GM18861 (cell line): ENCODE results near the gene MXRA7.
"Not testable (repeated sequence)": the region's sequence is repeated elsewhere in the genome, so short reads cannot be mapped to it uniquely, and the experiment has no call there.

Experiments used
- ATAC-seq: cut with Tn5 transposase; IDR thresholded peaks from one replicate; pipeline ENCODE4 v1.9.1; 2021; ENCODE audit not compliant: unreplicated experiment

The MXRA7 gene

GRCh38 chr17:76710863-76711611 is at the start of gene MXRA7:
TSS of gene MXRA7 (minus strand) at chr17:76710965. CDS start at chr17:76710946, 19 bp downstream.
- ATAC-seq: no peak

DNA sequence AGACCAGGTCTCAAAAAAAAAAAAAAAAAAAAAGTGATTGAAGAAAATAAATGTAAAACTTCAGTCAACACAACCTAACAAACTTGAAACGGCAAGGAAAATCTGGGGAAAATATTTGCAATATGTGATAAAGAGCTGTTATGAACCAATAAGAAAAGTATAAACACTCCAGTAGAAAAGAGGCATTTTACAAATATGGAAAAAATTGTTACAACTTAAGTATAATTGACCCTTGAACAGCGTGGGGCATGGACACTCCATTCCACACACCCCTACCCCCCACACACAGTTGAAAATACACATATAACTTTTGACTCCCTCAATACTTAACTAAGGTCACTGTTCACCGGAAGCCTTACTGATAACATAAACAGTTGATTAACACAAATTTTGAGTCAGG is 47.8 kb upstream of the MXRA7 start:
- ATAC-seq: no peak

GRCh38 chr17:76757256-76757655 is 46.5 kb upstream of the MXRA7 start:
- ATAC-seq: no peak

- ATAC-seq: no peak
Measured at GRCh38 chr17:76755285-76755684, 44.5 kb upstream of the MXRA7 start.

GRCh38 chr17:76753061-76753961 is 42.5 kb upstream of the MXRA7 start:
- ATAC-seq: no peak

GRCh38 chr17:76752006-76752405 is 41.2 kb upstream of the MXRA7 start:
- ATAC-seq: no peak

DNA sequence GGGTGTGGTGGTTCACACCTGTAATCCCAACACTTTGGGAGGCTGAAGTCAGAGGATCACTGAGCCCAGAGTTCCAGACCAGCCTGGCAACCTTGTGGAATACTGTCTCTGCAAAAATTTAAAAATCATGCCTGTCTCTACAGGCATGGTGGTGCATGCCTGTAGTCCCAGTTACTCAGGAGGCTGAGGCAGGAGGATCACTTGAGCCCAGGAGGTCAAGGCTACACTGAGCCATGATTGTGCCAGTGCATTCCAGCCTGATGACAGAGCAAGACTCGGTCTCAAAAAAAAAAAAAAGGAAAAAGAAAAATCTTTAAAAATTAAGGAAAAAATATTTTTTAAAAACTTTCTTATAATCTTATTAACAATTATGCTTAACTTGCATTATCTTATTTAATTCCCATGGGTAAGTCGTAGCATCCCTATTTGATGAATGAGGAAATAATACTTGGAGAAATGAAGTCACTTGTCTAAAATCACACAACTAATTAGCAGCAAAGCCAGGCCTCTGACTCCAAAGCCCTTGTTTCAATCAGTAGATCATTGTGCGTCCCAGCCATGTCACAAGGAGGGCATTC is 40.7 kb upstream of the MXRA7 start:
- no peak for ATAC-seq

DNA sequence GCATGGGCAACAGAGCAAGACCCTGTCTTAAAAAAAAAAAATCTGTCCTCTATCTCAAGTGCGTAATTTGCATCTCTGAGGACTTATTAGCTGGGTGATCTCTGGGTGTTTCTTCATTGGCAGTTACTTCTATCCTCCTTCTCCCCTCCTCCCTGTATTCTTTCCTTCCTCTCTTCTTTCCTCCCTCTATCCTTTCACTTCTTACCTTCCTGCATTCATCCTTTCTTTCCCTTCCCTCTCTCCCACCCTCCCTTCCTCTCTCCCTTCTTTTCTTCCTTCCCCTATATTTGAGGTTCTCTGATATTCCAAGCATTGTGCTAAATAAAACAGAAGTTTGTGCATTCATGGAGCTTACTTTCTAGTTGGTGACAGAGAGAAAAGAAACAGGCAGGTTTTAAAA is 37.9 kb upstream of the MXRA7 start:
- ATAC-seq: no peak

DNA sequence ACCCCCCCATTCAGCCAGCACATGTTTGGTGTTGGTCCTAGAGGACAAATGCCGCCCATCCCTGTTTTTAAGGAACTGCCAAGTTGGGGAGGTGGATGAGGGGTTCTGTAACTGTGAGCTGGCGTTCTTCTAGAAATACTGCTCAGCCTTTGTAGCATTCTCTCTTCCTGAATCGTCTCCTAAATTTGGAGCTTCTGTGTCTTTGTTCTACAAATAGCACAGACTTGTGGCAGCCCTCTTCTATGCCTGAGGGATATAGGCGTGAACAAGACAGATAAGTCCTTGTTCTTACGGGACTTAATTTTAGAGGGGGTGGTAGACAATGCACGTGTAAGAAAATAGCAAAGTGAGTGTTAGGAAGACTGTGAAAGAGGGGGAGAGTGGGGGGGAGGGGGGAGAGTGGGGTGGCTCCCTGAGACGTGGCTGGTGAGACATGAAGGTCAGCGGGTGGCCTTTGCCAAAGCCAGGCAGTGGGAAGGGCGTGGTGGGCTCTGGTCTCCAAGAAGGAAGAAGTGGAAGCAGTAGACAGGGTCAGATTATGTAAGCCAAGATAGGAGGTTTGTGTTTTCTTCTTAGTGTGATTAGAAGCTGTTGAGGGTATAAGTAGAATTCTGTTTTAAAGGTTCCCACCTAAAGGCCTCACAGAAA is 37.1 kb upstream of the MXRA7 start:
- ATAC-seq: no peak

GRCh38 chr17:76745785-76746184 is 35.0 kb upstream of the MXRA7 start:
- not testable (repeated sequence) for ATAC-seq

DNA sequence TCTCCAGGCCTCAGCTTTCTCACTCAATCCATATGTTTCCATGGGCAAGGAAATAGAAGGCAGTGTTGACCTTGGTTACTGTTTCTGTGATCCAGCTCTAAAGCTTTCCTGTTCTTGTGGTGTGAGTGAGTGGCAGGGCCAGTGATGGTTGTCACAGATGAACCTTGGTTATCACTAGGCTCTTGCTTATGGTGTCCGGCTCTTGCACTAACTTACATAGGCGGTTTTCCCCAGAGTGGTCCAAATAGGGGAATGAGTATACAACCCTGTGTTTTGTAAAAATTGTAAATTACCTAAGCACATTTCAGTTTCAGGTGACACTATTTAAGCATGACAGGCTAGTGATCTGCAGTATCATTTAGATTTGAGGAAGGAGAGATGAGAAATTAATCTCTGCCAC is 34.0 kb upstream of the MXRA7 start:
- ATAC-seq: no peak

GRCh38 chr17:76742958-76743357 is 32.2 kb upstream of the MXRA7 start:
- no peak for ATAC-seq

- no peak for ATAC-seq
Measured at GRCh38 chr17:76740329-76741118, 29.8 kb upstream of the MXRA7 start.

DNA sequence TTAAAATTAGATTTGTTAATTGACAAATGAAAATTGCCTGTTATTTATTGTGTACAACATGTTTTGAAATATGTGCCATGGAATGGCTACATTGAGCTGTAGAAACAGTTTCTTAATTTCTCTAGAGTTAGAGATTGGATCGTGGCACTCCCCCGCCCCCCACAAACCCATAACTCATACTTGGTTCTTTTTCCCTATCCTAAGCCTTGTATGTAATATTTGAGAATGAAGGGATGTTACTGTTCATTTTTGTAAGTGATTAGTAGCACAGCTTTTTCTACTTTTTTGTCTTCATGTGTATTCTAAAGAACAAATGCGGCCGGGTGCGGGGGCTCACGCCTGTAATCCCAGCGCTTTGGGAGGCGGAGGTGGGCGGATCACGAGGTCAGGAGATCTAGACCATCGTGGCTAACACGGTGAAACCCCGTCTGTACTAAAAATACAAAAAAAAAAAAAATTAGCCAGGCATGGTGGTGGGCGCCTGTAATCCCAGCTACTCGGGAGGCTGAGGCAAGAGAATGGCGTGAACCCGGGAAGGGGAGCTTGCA is 28.9 kb upstream of the MXRA7 start:
- not testable (repeated sequence) for ATAC-seq

- no peak for ATAC-seq
Measured at GRCh38 chr17:76738468-76738850, 27.7 kb upstream of the MXRA7 start.

DNA sequence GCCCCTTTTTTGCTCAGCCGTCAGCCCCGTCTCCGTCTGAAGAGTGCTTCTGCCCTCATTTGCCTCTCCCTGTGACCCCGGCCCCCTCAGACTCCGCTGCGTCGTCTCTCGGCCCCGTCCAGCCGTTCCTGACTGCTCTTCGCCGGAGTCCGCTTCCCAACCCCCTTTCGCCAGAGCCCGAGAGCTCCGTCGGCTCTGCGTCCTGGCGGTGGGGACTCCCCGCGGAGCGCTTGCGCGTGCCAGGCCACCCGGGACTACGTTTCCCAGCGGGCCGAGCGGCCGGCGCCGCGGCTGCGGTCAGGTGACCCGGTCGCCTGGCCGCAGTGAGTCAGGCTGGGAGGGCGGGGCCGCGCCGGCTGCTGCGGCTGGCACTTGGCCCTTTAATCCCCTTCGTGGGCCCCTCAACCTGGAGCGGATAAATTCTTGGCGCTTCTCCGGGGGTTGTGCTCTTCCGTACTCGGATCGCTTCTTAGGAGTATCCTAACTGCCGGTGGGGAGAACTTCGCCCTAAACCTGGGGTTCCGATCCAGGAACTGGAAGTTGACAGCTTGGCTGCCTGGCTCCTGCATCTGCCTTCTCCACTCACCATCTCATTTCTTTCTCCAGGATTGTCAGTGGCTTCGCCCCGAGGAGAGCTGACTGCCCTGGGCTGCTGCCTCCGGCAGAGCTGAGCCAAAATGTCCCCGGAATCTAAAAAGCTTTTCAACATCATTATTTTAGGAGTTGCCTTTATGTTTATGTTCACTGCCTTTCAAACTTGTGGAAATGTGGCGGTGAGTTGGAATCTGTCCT is 27.1 kb upstream of the MXRA7 start, which contains the start of gene MFSD11:
Gene MFSD11 (plus strand): TSS at position 444 of the 792 bp plus-strand sequence. CDS start 234 bp downstream, at position 678.
- peak; percentile 49 for ATAC-seq

DNA sequence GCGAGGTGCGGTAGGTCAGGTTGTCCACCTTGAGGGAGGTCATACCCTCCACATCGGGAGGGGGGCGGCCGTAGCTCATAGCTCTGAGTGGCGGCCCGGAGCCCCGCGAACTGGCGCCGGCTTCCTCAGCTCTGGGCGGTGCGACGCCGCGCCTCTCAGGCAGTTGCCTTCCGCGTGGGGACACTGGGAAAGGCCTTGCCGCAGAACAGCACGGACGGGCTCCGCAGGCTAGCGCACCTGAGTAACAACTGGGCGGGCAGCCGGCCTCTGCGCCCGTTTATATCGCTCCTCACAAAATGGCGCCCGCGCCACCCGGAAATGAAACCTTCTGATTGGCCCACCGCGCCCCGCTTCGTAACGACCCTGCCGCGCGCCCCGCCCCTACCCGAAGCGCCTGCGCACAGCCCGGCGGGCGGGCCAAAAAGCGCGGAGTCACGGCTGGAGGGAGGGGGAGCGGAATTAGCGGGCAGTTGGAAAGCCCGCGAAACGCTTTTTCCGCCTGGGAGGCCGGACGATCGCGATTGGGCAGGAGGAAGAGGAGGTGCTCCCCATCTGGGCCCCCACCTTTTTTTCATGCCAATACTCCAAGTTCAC is 26.4 kb upstream of the MXRA7 start, which contains the start of gene SRSF2:
Gene SRSF2 (minus strand): TSS at position 250 of the 594 bp plus-strand sequence. CDS start 171 bp downstream, at position 79.
- ATAC-seq: peak; percentile 58

GRCh38 chr17:76736349-76737081 is 25.8 kb upstream of the MXRA7 start:
- ATAC-seq: peak; percentile 3
